SKM-1 treated with dmso at 0.1 percent for 144 hours (cell line): Measurements from ENCODE around the gene LANCL3.

ENCODE experiments used
- DNase-seq: peaks from one replicate; lab custom pipeline; 2025; ENCODE audit not compliant: unreplicated experiment; lab: John Stamatoyannopoulos, UW

Gene LANCL3

DNA sequence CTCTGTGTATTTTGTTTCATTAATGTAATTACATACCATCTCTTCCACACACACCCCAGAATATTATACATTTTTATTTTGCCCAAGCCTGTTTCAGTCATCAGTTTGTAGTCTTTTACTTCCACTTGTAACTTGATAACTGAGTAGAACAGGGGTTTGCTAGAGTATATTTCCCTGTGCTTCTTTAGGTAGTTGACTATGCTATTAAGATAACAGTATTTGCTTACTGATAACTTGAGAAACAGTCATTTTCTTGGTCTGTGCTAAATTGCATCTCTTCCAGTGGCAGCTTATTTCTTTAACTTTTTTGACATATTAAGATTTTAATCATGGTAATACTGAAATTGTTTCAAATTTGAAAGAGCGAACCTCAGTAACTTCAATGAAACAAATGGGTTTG, 107.1 kb downstream of the LANCL3 start:
- no peak for DNase-seq

GRCh38 chrX:37679230-37679629, 107.8 kb downstream of the LANCL3 start:
- DNase-seq = no peak

DNA sequence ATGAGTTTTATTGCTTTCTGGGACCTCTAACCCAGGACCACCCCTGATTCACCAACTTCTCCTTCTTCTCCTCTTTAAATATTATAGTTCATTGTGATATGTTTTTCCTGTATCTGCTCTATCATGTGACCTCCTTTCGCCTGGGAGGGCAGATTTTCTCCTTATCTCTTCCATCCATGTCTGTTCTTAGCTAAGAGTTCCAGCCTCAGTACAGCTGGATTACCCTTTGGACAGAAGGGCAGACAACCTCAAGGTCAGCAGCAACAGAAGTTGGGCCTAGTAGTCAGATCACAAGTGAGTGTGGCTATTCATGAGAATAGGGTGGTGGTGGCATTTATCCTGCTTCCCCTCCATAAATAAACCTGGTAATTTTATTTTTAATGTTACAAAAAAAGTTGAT, 108.4 kb downstream of the LANCL3 start:
- no peak for DNase-seq

- no peak for DNase-seq
Observed at GRCh38 chrX:37684426-37684825, 113.0 kb downstream of the LANCL3 start.

- DNase-seq = no peak
Observed at GRCh38 chrX:37684973-37685372, 113.5 kb downstream of the LANCL3 start.

GRCh38 chrX:37685381-37686359, 114.2 kb downstream of the LANCL3 start, which contains the start of gene XK:
XK (plus strand) TSS chrX:37685791; CDS start chrX:37685962, 171 bp downstream.
- peak; percentile 47 for DNase-seq

GRCh38 chrX:37686369-37686995, 115.0 kb downstream of the LANCL3 start:
- DNase-seq = no peak

DNA sequence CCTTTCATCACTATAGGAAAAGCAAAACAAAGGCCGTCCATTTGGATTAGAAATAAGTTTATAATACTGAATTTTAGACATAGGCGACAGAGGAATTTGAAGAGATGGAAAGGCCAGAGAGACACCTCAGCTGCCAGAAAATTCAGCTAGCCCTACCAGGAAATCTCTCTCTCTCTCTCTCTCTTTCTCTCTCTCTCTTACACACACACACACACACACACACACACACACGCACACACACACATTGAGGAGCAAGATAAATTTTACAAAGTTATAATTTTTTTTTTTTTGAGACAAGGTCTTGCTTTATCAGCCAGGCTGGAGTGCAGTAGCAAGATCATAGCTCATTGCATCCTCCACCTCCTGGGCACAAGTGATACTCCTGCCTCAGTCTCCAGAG, 115.5 kb downstream of the LANCL3 start:
- no peak for DNase-seq

DNA sequence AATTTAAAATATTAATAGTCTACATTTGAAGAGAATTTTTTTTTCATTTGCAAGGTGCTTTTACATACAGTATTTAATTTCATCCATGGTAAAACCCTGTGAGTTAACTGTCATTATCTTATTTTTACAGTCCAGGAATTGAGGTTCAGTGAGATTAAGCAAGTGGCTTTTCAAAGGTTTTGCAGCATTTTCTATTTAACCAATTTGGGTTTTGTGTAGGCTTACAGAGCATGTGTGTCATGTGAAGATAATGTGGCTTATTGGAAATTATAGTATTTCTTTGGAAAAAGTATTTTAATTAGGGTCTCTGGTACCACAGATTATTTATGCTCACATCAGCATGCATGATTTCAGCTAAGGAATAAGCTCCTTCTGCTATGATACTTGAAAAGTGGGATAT, 118.7 kb downstream of the LANCL3 start:
- DNase-seq = no peak

DNA sequence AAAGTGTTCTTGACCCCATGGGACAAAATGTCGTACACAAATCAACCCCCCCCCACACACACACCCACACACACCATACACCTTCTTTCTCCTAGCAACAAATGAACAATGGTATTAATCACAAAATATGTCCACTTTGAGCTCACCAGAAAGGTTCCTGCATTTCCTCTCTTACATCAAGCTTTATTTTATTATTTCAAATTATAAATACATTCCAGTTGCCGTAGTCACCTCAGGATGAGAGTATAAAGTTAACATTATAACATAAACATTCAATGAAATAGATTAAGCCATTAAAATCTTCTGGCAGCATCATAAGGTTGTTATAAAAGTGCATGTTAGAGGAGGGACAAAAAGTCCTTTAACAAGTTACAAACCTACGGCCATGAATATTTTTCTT, 121.5 kb downstream of the LANCL3 start:
- no peak for DNase-seq

- no peak for DNase-seq
Observed at GRCh38 chrX:37697169-37697760, 125.8 kb downstream of the LANCL3 start.

DNA sequence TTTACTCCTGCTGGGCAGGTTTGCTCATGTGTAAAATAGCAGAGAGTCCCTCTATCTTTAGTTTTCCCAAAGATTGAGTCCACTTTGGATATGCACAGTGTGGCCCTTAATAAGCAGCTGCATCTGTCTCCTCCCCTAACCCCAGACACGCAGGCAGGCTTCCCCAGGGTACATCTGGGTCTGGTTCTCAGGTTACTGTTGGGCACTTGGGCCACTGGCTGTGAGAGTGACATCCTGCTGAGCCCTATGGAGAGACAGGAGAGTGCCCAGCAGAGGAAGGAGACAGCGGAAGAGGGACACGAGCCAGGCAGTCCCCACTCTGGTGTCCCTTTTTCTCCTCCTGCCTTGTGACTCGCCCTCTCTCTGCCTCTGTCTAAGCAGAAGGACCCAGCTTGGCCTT, 130.1 kb downstream of the LANCL3 start:
- no peak for DNase-seq

DNA sequence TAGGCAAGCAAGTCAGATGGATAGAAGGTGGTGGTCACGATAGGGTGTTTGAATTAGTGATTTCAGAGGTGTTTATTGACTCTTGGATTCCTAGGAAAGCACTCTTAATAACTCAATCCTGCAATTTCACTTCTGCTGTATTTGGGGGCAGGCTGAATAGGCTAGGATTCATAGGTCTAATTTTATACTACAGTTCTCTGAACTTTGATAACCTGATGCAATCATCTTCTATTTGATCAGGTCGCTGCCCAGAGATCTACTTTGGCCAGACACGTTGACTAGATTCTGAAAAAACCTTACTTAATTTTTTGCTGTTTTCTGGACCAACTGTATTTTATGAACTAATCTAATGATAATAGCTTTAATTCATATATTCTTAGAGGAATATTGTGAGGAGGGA, 140.5 kb downstream of the LANCL3 start:
- DNase-seq = no peak

- DNase-seq = no peak
Observed at GRCh38 chrX:37712458-37712857, 141.0 kb downstream of the LANCL3 start.

DNA sequence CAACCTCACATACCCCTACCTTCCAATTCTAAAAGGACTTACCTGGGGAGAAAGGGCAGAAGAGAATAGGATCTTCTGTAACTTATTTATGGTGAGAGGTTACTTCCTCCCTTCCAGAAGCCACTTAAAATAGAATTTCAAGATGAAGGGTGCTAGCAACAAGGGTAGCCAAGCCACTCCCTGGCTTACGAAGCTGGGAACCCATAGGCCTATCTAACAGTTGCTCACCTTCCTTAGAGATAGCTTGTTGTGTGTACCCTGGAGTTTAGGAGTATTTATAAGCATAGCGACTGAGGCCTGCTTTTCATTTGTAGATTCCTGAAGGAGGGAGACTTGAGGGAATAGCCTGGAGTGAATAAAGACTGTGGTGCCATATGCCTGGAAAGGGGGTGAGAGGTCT, 143.0 kb downstream of the LANCL3 start:
- no peak for DNase-seq

GRCh38 chrX:37716602-37717001, 145.1 kb downstream of the LANCL3 start:
- no peak for DNase-seq

- DNase-seq = no peak
Observed at GRCh38 chrX:37717708-37718107, 146.2 kb downstream of the LANCL3 start.

DNA sequence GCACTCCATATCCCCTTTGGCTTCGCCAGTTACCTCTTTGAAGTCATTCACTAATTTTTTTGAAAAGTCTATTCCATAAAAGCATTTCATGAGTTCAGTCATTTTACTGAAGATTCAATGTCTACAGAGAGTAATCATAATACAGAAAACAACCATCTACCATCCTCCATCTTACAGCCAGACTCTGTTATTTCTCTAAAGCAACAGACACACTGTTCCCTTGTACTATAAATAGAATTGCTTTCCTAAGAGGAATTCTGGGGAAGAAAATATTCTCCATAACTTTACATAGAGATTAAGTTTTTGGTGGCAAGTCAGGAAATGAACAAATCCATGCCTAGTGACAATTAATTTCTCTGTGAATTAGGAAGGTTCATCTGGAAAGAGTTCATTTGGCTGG, 151.1 kb downstream of the LANCL3 start:
- no peak for DNase-seq

DNA sequence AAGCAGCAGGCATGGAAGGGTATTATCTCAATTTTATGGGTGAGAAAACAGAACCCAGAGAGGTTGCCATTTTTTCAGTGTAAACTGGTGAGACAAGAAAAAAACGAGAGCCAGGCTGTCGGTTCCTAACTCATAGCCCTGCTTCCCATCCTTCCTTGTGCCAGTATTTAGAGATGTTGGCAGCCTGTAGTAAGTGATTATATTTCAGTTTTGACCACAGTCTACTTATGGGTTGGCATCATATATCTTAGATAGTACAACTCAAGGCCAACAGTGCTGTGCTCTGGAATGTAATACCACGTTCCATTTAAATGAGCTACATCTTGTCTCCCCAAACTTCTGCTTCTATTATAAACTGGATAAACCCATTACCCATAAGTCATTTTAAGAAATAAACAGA, 154.9 kb downstream of the LANCL3 start:
- DNase-seq = no peak
